Right kidney (tissue), 1 donor: ENCODE data around the gene KRT24.

Source experiments
- DNase-seq: peaks from one replicate; pipeline ENCODE4 v3.0.0-alpha.2; 2016

KRT24 gene

DNA sequence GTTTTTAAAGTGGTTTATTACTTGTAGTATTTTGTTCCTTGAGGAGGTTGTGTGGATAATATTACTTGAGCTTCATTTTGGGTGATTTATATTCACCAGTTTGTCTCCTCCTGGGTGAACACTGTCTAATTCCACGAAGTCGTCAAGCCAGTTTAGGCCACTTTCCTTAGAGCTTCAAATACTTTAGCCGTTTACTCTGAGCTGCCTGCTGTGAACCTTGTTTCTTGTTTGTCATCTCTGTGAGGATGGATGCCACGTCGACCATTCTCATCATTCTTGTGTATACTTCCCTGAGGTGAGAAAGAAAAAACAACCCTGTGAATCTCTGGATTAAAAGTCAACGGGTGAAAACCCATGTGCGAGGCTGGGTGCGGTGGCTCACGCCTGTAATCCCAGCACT, 9.0 kb downstream of the KRT24 start:
- no peak for DNase-seq

DNA sequence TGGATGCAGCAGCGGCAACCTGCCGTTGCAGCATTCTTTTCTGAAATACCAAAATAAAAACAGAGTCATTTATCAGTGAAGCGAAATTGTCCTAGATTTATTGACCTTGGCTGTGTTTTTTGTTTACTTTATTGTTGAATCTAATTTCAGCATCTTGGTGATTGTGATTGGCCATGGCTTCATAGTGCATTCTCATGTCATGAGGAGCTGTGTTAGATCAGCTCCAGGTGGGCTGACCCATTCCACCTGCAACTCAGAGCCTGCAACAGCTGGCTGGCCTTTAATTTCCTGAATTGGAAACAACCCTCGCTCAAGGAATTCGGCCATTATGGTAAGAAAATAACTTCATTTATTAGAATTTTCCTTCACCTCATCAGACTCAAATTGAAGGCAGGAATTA, 16.4 kb downstream of the KRT24 start:
- no peak for DNase-seq

DNA sequence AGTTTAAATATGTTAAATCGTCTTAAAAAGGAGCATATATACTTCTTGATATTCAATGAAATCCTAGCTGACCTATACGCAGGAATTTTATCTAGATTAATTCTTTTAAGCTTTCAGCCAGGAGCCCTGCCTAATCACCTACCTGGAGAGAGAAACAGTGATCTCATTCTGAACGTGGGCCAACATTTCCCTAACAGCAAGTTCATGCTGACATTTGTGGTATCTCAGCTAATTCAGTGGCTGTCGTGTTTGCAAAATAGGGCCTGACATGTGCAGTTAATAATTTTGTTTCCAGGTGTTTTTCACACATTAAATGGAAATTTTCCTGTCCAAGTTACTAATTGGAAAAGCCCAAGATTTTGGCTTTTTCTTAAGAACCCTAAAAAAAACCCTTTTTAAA, 17.4 kb downstream of the KRT24 start:
- DNase-seq = no peak

DNA sequence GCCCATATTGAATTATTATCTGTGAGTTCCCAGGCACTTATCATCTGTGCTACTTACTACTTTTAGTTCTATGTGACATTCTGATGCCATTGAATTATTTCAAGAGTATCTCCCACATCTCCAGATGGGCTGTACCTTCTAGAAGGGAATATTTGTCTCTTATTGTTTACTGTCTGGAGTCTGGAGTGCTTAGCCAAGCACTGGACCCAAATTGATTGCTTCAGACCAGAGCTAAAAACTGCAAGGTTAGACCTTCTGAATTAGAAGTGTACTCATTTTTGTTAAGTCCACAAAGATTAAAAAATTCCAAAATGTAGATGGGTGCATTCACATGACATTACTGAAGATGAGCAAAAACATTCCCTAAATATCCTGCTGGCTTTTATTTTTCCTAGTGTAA, 22.6 kb downstream of the KRT24 start:
- DNase-seq = no peak

DNA sequence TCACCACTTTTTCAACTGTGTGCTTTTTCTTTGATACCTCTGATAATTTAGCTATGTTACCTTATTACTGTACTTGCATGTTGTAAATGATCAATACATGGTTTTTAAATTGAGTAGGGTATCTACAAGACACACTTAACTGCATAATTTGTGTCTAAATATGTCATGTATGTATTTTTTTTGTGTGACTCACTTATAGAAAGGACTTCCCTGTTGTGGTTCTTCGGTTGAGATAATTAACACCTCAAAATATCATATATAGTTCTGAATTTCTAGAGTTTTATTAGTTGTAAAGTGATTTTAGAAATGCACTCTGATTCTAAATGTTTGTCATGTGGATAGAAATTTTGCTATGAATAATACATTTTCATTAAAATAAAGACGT, 24.0 kb downstream of the KRT24 start:
- DNase-seq = no peak

DNA sequence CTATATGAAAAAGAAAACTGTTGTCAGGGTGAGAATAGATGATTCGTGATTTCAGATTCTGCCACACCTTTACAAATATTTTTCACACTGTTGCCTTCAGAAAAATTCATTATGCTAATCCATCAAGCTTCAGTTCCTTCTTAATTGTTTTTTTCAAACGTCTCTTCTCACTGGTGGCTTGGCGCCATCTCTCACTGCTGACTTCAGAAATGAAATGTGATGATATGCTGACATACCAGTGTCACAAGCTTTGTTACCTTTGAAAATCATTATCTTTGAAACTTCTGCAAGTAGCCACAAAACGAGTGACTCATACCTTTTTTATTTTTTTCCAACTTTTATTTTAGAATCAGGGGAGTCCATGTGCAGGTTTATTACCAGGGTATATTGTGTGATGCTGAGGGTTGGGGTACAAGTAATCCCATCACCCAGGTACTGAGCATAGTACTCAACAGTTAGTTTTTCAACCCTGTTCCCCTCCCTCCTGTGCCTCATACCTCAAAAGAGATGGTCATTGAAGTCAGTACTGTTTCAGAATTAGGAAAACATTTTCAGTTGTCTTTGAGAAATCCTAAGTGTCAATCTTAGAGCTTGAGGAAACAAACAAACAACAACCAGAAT, 24.5 kb downstream of the KRT24 start:
- no peak for DNase-seq

DNA sequence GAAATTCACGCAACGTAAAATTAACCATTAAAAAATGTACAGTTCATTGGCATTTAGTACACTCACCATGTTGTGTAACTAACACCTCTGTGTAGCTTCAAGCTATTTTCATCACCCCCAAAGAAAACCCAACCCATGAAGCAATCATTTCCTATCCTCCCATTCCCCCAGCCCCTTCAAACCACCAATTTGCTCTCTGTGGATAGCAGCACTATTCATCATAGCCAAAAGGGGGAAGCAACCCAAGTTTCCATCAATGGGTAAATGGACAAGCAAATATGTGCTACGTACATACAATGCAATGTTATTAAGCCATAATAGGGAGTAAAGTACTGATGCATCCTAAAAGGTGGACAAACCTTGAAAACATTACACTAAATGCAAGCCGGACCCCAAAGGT, 27.6 kb downstream of the KRT24 start:
- DNase-seq = no peak

DNA sequence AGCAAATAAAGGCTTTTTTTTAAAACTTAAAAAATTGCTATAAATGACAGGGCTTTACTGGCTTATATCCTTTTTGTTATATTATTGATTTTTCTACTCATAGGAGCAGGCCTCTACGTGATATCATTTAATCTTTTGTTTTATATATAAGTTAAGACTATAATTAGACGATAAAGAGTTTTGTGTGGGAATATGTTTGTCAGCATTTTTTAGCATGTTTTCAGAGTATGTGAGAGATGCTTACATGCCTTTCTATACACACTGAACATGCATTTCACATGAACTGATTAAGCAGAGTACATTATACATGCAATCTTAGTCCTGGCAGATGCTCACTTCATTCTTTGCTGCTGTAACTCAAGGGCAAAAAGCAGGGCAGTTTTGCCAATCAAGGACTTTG, 30.9 kb downstream of the KRT24 start:
- DNase-seq = no peak

DNA sequence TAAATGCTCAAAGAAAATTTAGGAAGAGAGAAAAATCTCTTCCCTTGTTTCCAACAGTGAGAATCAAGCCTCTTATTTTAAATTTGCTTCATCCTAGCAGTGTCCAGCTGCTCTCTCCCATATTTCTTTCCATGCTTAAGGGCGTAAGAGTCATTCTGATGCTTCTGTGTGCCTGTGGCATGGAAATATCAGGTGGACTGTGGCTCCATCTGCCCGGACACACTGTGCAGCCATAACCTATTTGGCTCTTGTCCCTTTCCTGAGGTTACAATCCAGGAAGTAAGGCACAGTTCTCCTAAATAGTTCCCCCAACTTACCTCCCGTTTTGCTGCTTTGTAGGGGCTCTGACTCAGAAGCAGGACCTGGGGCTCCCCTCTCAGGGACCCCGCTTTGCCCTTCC, 32.3 kb downstream of the KRT24 start:
- no peak for DNase-seq

DNA sequence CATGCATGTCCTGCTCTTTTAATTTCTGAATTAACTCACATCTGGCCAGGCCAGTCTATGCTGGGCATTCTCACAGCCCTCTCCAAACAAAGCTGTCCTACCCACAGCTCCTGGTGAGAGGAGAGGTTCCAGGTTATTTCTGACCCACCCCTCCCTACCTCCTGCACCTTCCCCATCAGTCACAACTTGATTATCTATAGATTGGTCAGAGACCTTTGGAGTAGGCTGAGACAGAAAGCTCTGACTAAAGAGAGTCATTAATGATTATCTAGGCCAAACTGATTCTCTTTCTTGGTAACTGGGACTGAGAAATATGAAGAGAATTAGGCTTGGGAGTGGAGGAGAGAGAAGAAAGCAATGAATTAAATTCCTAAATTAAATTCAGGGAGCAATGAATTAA, 37.2 kb downstream of the KRT24 start:
- DNase-seq = no peak

DNA sequence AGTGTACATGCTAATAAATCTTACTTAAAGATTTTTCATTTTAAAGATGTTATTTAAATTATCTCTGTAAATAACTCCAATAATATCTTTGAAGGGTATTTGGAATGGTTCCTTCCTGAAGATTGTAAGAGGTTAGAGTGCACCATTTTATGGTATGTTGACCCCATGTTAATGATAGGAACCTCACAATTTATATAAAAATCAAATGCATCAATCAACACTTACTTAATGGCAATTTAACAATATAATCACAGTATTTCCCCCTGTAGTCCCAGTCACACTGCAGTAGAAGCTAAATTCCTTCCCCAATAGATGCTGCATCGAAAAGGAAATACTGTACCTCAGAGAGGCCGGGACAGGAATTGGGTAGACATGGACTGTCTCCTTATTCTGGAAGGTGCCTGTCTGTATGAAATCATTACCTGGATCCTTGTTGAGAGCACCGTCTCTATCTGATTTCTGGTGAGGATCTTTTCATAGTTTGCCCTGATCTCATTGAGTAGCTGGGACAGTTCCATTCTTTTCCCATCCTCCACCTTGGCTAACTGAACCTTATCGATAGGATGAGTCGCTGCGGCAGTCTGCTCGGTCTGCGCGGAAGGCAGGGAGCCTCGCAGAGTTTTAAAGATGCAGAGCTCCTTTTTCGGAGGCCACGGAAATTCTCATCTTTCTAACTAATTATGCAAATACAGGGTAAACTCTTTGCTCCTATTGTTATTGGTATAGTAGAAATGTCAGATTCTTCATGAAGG, 38.8 kb downstream of the KRT24 start, which contains the start of gene KRT222:
KRT222 (minus strand) TSS at position 596 of the 752 bp plus-strand sequence; CDS start at position 518, 78 bp downstream.
- no peak for DNase-seq

DNA sequence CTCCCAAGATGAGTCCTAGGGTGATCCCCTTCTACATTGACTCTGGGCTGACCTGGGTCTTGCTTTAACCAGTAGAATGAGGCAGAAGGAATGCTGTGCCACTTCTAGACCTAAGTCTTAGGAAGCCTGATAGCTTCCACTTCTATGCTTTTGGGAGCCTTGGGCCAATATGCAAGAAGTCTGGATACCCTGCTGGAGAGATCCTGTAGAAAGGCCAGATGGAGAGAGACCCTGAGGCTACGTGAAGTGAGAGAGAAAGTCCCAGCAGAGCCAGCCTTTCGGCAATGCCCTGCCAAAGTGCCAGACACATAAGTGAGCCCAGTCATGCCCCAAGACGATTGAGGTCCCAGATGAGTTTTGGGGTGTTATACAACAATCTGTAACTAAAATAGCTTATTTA, 40.3 kb downstream of the KRT24 start:
- DNase-seq = no peak

DNA sequence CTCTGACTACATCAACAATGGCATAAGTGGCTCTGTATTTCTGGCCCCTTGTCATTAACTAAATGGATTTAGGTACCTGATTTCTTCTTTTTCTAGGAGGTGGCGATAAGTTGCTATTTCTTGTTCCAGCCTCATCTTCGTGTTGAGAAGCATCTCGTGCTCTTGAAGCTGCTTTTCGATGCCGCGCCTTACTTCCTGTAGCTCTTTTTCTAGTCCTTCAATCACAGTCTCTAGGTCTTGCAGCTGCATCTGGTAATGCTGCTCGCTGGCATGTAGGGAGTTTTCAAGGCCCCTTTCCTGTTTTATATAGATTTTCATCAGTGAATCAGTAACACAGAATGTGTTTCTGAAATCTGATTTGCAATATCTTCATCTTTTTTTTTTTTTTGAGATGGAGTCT, 43.6 kb downstream of the KRT24 start:
- DNase-seq = no peak

DNA sequence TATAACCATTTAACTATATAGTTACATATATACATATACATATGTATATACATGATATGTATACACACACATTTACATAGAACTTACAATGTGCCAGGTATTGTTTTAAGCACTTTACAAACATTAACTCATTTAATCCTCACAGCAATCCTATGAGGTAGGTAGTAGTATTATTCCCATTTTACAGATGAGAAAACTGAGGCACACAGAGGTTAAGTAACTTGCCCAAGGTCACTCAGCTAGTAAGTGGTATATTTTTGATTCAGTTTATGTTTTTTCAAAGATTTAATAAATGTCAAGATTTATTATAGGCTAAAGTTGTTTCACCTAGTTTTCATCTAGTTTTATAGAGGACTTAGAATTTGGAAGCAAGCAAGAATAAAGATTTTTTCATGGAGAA, 45.2 kb downstream of the KRT24 start:
- DNase-seq = no peak

DNA sequence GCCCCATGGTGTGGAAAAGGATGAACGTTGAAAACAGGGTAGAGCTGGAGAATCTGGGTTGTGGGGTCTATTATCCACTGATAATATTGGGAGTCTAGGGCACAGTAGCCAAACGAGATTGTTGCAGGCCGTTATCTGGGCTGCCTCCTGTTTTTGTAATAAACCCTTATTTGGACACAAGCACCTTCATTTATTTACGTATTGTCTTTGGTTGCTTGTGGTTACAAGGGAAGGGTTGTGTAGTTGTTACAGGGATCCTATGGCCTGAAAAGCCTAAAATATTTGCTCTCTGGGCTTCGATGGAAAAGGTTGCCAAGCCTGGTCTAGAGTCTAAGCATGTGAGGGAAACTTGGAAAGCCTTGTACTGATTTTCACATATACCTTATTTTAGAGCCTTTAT, 51.6 kb downstream of the KRT24 start:
- no peak for DNase-seq

DNA sequence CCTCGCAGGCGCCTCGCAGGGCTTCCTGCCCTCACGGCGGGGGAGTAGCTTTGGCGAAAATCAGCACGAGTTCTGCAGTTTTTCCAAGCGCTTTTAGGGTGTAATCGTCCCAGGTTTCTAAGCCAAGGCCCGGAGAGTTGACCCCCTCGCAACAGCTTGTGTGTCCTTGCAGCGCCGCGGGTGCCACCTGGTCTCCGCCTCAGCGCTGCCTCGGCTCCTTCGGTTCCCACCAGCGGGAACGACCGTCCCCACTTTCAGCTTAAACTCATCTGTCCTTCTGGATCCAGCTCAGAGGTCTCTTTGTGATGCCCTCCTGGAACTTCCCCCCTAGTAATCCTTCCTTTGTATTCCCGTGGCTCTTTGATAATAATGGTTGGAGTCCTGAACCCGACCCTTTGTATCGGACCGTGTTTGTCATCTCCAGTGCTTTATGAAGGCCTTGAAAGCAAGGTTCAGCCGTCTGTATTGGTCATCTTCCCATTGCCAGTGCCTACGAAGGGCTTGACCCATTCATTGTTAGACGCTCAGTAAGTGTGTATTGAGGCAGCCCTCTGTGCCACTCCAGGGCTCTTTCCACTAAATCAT, 55.1 kb downstream of the KRT24 start:
- no peak for DNase-seq
